ENCODE results near the gene LYRM7. TPM values are rescaled to one million over a fixed set of nuclear protein-coding genes. Genes with fewer than 3 reads are reported as not detected.

The LYRM7 gene
- total RNA-seq, 2 experiments from 2014 or later, result 16.0 to 20.7 TPM

GRCh38 chr5:131221008-131221703, 50.4 kb downstream of the LYRM7 start:
- Mint-ChIP-seq H3K36me3 (ENCODE audit: low read depth) (no peaks in the 10 kb centered on the region), H3K9me3 (ENCODE audit: low read depth) (no peaks in the 10 kb centered on the region), H3K4me1 (peaks cover 24% of the 10 kb centered on the region), H3K27ac (no peak overlapping the region), H3K27me3 (no peaks in the 10 kb centered on the region), H3K4me3 (no peak overlapping the region)
- ATAC-seq (no peak), DNase-seq (no peak)
- intact Hi-C loops (cut with DNase I, micrococcal nuclease), result loop anchor here in 1 of 2 experiments (10.0 kb wide), 1 partner anchor 346 kb away; no protein-coding TSS in a partner anchor
- ChIA-PET POLR2A (interaction anchor here (0.7 kb wide), 2 partner anchors 134 to 1004 kb away, joined by 5 to 9 read pairs; no protein-coding TSS in a partner anchor), CTCF (interaction anchor here (0.6 to 1.6 kb wide), 4 partner anchors 16 to 69 kb away, joined by 3 to 4 read pairs (median 3); no protein-coding TSS in a partner anchor)

GRCh38 chr5:131221888-131222287, 51.1 kb downstream of the LYRM7 start:
- H3K4me3 Mint-ChIP-seq, result no peak overlapping the region
- no peaks in the 10 kb centered on the region for H3K27me3 Mint-ChIP-seq
- H3K4me1 Mint-ChIP-seq, result peaks cover 22% of the 10 kb centered on the region
- POLR2A ChIA-PET, result interaction anchor here (0.7 kb wide), 2 partner anchors 135 to 1003 kb away, joined by 5 to 9 read pairs; no protein-coding TSS in a partner anchor
- H3K27ac Mint-ChIP-seq, result peak overlapping the region; percentile 27
- ATAC-seq, result no peak
- H3K9me3 Mint-ChIP-seq (ENCODE audit: low read depth), result no peaks in the 10 kb centered on the region
- no peaks in the 10 kb centered on the region for H3K36me3 Mint-ChIP-seq (ENCODE audit: low read depth)
- intact Hi-C loops (cut with DNase I, micrococcal nuclease), result loop anchor here in 1 of 2 experiments (10.0 kb wide), 1 partner anchor 347 kb away; no protein-coding TSS in a partner anchor
- no peak for DNase-seq
- CTCF ChIA-PET, result interaction anchor here (0.6 to 1.6 kb wide), 4 partner anchors 15 to 68 kb away, joined by 3 to 4 read pairs (median 3); no protein-coding TSS in a partner anchor

GRCh38 chr5:131222731-131223130, 52.0 kb downstream of the LYRM7 start:
- ATAC-seq, result no peak
- Mint-ChIP-seq H3K27me3 (no peaks in the 10 kb centered on the region), H3K4me1 (peaks cover 22% of the 10 kb centered on the region), H3K27ac (no peak overlapping the region), H3K36me3 (ENCODE audit: low read depth) (no peaks in the 10 kb centered on the region), H3K4me3 (no peak overlapping the region), H3K9me3 (ENCODE audit: low read depth) (no peaks in the 10 kb centered on the region)
- DNase-seq, result no peak
- ChIA-PET POLR2A (no interaction called here), CTCF (interaction anchor here (0.9 to 1.6 kb wide), 4 partner anchors 9 to 43 kb away, joined by 3 to 6 read pairs (median 4); no protein-coding TSS in a partner anchor)
- intact Hi-C loops (cut with DNase I, micrococcal nuclease), result loop anchor here in 1 of 2 experiments (10.0 kb wide), 1 partner anchor 348 kb away; no protein-coding TSS in a partner anchor

- POLR2A ChIA-PET, result no interaction called here
- no peak for DNase-seq
- Mint-ChIP-seq H3K4me3 (no peak overlapping the region), H3K9me3 (ENCODE audit: low read depth) (no peaks in the 10 kb centered on the region), H3K36me3 (ENCODE audit: low read depth) (no peaks in the 10 kb centered on the region), H3K27me3 (no peaks in the 10 kb centered on the region), H3K27ac (no peak overlapping the region), H3K4me1 (peaks cover 15% of the 10 kb centered on the region)
- intact Hi-C loops (cut with DNase I, micrococcal nuclease), result loop anchor here in 1 of 2 experiments (10.0 kb wide), 1 partner anchor 349 kb away; no protein-coding TSS in a partner anchor
- ATAC-seq, result no peak
- CTCF ChIA-PET, result interaction anchor here (0.9 to 1.3 kb wide), 4 partner anchors 10 to 42 kb away, joined by 3 to 6 read pairs (median 4); no protein-coding TSS in a partner anchor
These were observed 53.1 kb downstream of the LYRM7 start for GRCh38 chr5:131223751-131224386.

- H3K36me3 Mint-ChIP-seq (ENCODE audit: low read depth), result no peaks in the 10 kb centered on the region
- DNase-seq (peak; percentile 17), ATAC-seq (peak; percentile 74)
- no peak overlapping the region for H3K27ac Mint-ChIP-seq
- H3K4me3 Mint-ChIP-seq, result no peak overlapping the region
- H3K4me1 Mint-ChIP-seq, result peaks cover 9% of the 10 kb centered on the region
- ChIA-PET CTCF (interaction anchor here (0.6 to 1.2 kb wide), 3 partner anchors 10 to 59 kb away, joined by 3 to 5 read pairs (median 4); no protein-coding TSS in a partner anchor), POLR2A (interaction anchor here (1.0 kb wide), 1 partner anchor 18 kb away, joined by 3 read pairs; no protein-coding TSS in a partner anchor)
- H3K9me3 Mint-ChIP-seq (ENCODE audit: low read depth), result no peaks in the 10 kb centered on the region
- intact Hi-C loops (cut with DNase I, micrococcal nuclease), result loop anchor here in 1 of 2 experiments (10.0 kb wide), 1 partner anchor 350 kb away; no protein-coding TSS in a partner anchor
- no peaks in the 10 kb centered on the region for H3K27me3 Mint-ChIP-seq
These were observed 53.9 kb downstream of the LYRM7 start for GRCh38 chr5:131224387-131225201.

- H3K27me3 Mint-ChIP-seq, result no peaks in the 10 kb centered on the region
- H3K4me3 Mint-ChIP-seq, result no peak overlapping the region
- ChIA-PET POLR2A (interaction anchor here (1.0 kb wide), 1 partner anchor 19 kb away, joined by 3 read pairs; no protein-coding TSS in a partner anchor), CTCF (interaction anchor here (0.6 to 0.7 kb wide), 2 partner anchors 11 to 60 kb away, joined by 3 read pairs; no protein-coding TSS in a partner anchor)
- DNase-seq, result no peak
- intact Hi-C loops (cut with DNase I, micrococcal nuclease), result loop anchor here in 1 of 2 experiments (10.0 kb wide), 1 partner anchor 351 kb away; no protein-coding TSS in a partner anchor
- H3K4me1 Mint-ChIP-seq, result peaks cover 12% of the 10 kb centered on the region
- no peaks in the 10 kb centered on the region for H3K9me3 Mint-ChIP-seq (ENCODE audit: low read depth)
- H3K27ac Mint-ChIP-seq, result no peak overlapping the region
- no peak for ATAC-seq
- no peaks in the 10 kb centered on the region for H3K36me3 Mint-ChIP-seq (ENCODE audit: low read depth)
These were observed 54.7 kb downstream of the LYRM7 start for GRCh38 chr5:131225282-131225974.

GRCh38 chr5:131226899-131227298, 56.2 kb downstream of the LYRM7 start:
- POLR2A ChIA-PET, result no interaction called here
- no peak for ATAC-seq

GRCh38 chr5:131228646-131229045, 57.9 kb downstream of the LYRM7 start:
- Mint-ChIP-seq H3K4me3 (no peak overlapping the region), H3K27me3 (no peaks in the 10 kb centered on the region), H3K36me3 (ENCODE audit: low read depth) (no peaks in the 10 kb centered on the region), H3K9me3 (ENCODE audit: low read depth) (no peaks in the 10 kb centered on the region), H3K4me1 (peaks cover 10% of the 10 kb centered on the region), H3K27ac (no peak overlapping the region)
- no peak for DNase-seq
- intact Hi-C loops (cut with DNase I, micrococcal nuclease), result loop anchor here in 1 of 2 experiments (10.0 kb wide), 1 partner anchor 354 kb away; no protein-coding TSS in a partner anchor
- CTCF ChIA-PET, result no interaction called here
- ATAC-seq, result no peak
- POLR2A ChIA-PET, result no interaction called here

More at GRCh38 chr5:131226899-131227298, 56.2 kb downstream of the LYRM7 start:
- H3K27ac Mint-ChIP-seq, result no peak overlapping the region
- no peak overlapping the region for H3K4me3 Mint-ChIP-seq
- H3K9me3 Mint-ChIP-seq (ENCODE audit: low read depth), result no peaks in the 10 kb centered on the region
- intact Hi-C loops (cut with DNase I, micrococcal nuclease), result loop anchor here in 1 of 2 experiments (10.0 kb wide), 1 partner anchor 352 kb away; no protein-coding TSS in a partner anchor
- no peak for DNase-seq
- H3K4me1 Mint-ChIP-seq, result peaks cover 10% of the 10 kb centered on the region
- no peaks in the 10 kb centered on the region for H3K27me3 Mint-ChIP-seq
- H3K36me3 Mint-ChIP-seq (ENCODE audit: low read depth), result no peaks in the 10 kb centered on the region
- CTCF ChIA-PET, result no interaction called here

GRCh38 chr5:131229623-131230022, 58.9 kb downstream of the LYRM7 start:
- Mint-ChIP-seq H3K36me3 (ENCODE audit: low read depth) (no peaks in the 10 kb centered on the region), H3K27me3 (no peaks in the 10 kb centered on the region), H3K4me3 (no peak overlapping the region), H3K4me1 (peaks cover 10% of the 10 kb centered on the region), H3K9me3 (ENCODE audit: low read depth) (no peaks in the 10 kb centered on the region), H3K27ac (no peak overlapping the region)
- CTCF ChIA-PET, result no interaction called here
- intact Hi-C loops (cut with DNase I, micrococcal nuclease), result loop anchor here in 1 of 2 experiments (10.0 kb wide), 1 partner anchor 355 kb away; no protein-coding TSS in a partner anchor
- ATAC-seq (no peak), DNase-seq (no peak)
- POLR2A ChIA-PET, result no interaction called here

- no peaks in the 10 kb centered on the region for H3K36me3 Mint-ChIP-seq (ENCODE audit: low read depth)
- no peaks in the 10 kb centered on the region for H3K27me3 Mint-ChIP-seq
- peaks cover 10% of the 10 kb centered on the region for H3K4me1 Mint-ChIP-seq
- intact Hi-C loops (cut with DNase I, micrococcal nuclease), result no loop called here
- DNase-seq (no peak), ATAC-seq (no peak)
- CTCF ChIA-PET, result no interaction called here
- no peak overlapping the region for H3K27ac Mint-ChIP-seq
- POLR2A ChIA-PET, result no interaction called here
- H3K9me3 Mint-ChIP-seq (ENCODE audit: low read depth), result no peaks in the 10 kb centered on the region
- no peak overlapping the region for H3K4me3 Mint-ChIP-seq
These were observed 59.7 kb downstream of the LYRM7 start for GRCh38 chr5:131230406-131230805.
